ENCODE results near the gene HHAT. TPM values are rescaled to one million over a fixed set of nuclear protein-coding genes. Genes with fewer than 3 reads are reported as not detected.

HHAT gene
- total RNA-seq, 1 donor from 2014 or later, result 4.7 TPM

DNA sequence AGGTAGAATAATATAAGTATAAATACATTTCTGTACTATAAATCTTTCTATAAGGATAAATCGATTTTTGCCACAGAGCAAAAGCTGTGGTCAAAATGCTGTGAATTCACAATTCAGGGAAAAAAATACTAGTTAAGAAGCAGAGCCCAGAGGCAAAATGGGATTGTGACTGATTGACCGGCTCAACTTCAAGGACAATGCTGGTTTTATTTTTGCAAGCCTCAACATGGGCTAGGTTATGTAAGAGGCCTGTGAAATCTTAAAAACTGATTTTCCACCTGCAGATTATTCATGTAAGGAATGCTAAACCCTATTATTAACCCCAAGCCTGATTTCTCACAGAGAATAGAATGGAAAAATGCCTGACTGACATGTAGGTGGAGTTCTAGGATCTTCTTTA is 155.1 kb downstream of the HHAT start:
- H3K9me3 ChIP-seq (ENCODE audit: control insufficient read depth in 3 of 3, low read length in 3 of 3), result no peaks in the 10 kb centered on the region
- H3K27me3 ChIP-seq (ENCODE audit: control insufficient read depth in 3 of 3, insufficient read depth in 3 of 3, low read length in 3 of 3), result no peaks in the 10 kb centered on the region
- no peak overlapping the region for H3K27ac ChIP-seq (ENCODE audit: low read depth, low read length)
- no peak overlapping the region for H3K4me3 ChIP-seq (ENCODE audit: low read length in 3 of 3)
- no peaks in the 10 kb centered on the region for H3K4me1 ChIP-seq (ENCODE audit: control insufficient read depth in 3 of 3, insufficient read depth in 3 of 3, low read length in 3 of 3)
- no peaks in the 10 kb centered on the region for H3K36me3 ChIP-seq (ENCODE audit: control insufficient read depth in 3 of 3, insufficient read depth in 3 of 3, low read length in 3 of 3)
- H3K9ac ChIP-seq (ENCODE audit: low read depth in 1 of 3, low read length in 3 of 3), result no peak overlapping the region

DNA sequence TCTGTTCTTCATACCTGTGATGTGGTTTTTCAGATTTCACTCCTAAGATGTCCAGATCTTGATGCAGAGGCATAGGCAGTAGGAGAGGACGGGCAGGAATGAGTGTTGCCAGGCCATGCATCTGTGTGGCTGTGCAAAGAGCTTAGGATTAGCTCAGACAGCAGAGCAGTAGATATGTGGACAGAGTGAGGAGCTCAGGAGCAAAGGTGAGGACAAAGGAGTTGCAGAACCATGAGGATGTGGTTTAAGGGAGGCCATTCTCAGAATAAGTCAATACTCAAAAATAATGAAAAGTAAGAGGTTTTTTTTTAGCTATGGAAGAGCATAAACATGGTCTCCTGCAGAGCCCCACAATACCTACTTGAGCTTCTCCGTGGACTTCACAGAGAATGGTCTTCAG is 158.3 kb downstream of the HHAT start:
- Histone ChIP-seq H3K9ac (ENCODE audit: low read depth in 1 of 3, low read length in 3 of 3) (no peak overlapping the region), H3K4me3 (ENCODE audit: low read length in 3 of 3) (no peak overlapping the region), H3K4me1 (ENCODE audit: control insufficient read depth in 3 of 3, insufficient read depth in 3 of 3, low read length in 3 of 3) (no peaks in the 10 kb centered on the region), H3K9me3 (ENCODE audit: control insufficient read depth in 3 of 3, low read length in 3 of 3) (no peaks in the 10 kb centered on the region), H3K27ac (ENCODE audit: low read depth, low read length) (no peak overlapping the region), H3K36me3 (ENCODE audit: control insufficient read depth in 3 of 3, insufficient read depth in 3 of 3, low read length in 3 of 3) (no peaks in the 10 kb centered on the region), H3K27me3 (ENCODE audit: control insufficient read depth in 3 of 3, insufficient read depth in 3 of 3, low read length in 3 of 3) (no peaks in the 10 kb centered on the region)

DNA sequence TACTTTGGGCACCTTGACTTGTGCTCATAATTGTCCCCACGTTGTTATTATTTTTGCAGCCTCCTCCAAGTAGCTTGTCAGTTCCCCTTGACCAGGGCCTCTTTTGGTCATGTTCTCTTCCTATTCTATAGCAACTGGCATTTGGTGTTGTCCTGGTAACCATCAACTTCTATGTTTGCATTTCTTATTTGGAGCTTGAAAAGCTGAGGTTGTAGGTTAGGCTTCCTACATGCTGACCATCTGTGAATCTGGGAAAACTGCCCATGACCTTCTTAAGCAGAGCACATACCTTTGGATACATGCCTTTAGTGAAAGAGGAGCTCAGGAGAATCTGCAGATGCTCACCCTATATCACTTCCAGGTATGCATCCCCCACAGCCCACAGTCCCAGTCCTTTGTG is 160.8 kb downstream of the HHAT start:
- Histone ChIP-seq H3K27me3 (ENCODE audit: control insufficient read depth in 3 of 3, insufficient read depth in 3 of 3, low read length in 3 of 3) (no peaks in the 10 kb centered on the region), H3K4me1 (ENCODE audit: control insufficient read depth in 3 of 3, insufficient read depth in 3 of 3, low read length in 3 of 3) (no peaks in the 10 kb centered on the region), H3K36me3 (ENCODE audit: control insufficient read depth in 3 of 3, insufficient read depth in 3 of 3, low read length in 3 of 3) (no peaks in the 10 kb centered on the region), H3K27ac (ENCODE audit: low read depth, low read length) (no peak overlapping the region), H3K9ac (ENCODE audit: low read depth in 1 of 3, low read length in 3 of 3) (no peak overlapping the region), H3K9me3 (ENCODE audit: control insufficient read depth in 3 of 3, low read length in 3 of 3) (no peaks in the 10 kb centered on the region), H3K4me3 (ENCODE audit: low read length in 3 of 3) (no peak overlapping the region)

DNA sequence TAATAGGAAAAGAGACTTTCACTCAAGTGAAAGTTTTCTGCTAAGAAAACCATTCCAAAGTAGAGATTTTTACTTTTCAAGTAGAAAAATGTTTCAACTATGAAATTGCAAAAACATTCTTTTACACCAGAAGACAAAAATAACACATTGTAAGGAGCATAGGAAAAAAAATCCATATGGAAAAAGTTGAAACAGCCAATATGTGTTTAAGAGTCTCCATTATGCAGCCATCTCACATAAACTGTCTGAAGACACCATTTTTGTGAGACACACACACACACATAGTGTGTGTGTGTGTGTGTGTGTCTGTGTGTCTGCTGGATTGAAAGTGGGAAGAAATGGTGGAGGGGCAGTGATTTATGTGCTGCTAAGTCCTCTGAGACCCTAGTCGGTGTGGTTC is 162.1 kb downstream of the HHAT start:
- no peaks in the 10 kb centered on the region for H3K36me3 ChIP-seq (ENCODE audit: control insufficient read depth in 3 of 3, insufficient read depth in 3 of 3, low read length in 3 of 3)

DNA sequence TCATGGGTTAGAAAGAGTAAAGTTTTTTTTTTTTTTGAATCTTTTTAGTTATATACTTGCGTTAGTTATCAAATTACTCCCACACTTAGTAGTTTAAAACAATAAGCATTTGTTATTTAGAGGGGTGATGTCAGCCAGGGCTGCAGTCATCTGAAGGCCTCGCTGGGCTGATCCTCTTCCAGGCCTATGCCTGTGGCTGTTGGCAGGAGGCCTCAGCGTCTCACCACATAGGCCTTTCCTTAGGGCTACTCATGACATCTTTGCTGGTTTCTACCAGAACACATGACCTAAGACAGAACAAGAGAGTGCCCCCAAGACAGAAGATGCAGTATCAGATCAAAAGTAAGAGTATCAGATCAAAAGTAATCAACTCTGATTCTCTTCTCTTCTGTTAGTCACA is 167.4 kb downstream of the HHAT start:
- H3K27me3 ChIP-seq (ENCODE audit: control insufficient read depth in 3 of 3, insufficient read depth in 3 of 3, low read length in 3 of 3), result no peaks in the 10 kb centered on the region
- no peaks in the 10 kb centered on the region for H3K4me1 ChIP-seq (ENCODE audit: control insufficient read depth in 3 of 3, insufficient read depth in 3 of 3, low read length in 3 of 3)
- no peaks in the 10 kb centered on the region for H3K36me3 ChIP-seq (ENCODE audit: control insufficient read depth in 3 of 3, insufficient read depth in 3 of 3, low read length in 3 of 3)
- no peaks in the 10 kb centered on the region for H3K9me3 ChIP-seq (ENCODE audit: control insufficient read depth in 3 of 3, low read length in 3 of 3)
- H3K4me3 ChIP-seq (ENCODE audit: low read length in 3 of 3), result no peak overlapping the region
- no peak overlapping the region for H3K9ac ChIP-seq (ENCODE audit: low read depth in 1 of 3, low read length in 3 of 3)
- H3K27ac ChIP-seq (ENCODE audit: low read depth, low read length), result no peak overlapping the region

More for the DNA sequence above, 162.1 kb downstream of the HHAT start:
- Histone ChIP-seq H3K27me3 (ENCODE audit: control insufficient read depth in 3 of 3, insufficient read depth in 3 of 3, low read length in 3 of 3) (no peaks in the 10 kb centered on the region), H3K4me3 (ENCODE audit: low read length in 3 of 3) (no peak overlapping the region), H3K27ac (ENCODE audit: low read depth, low read length) (no peak overlapping the region), H3K9me3 (ENCODE audit: control insufficient read depth in 3 of 3, low read length in 3 of 3) (no peaks in the 10 kb centered on the region), H3K9ac (ENCODE audit: low read depth in 1 of 3, low read length in 3 of 3) (no peak overlapping the region), H3K4me1 (ENCODE audit: control insufficient read depth in 3 of 3, insufficient read depth in 3 of 3, low read length in 3 of 3) (no peaks in the 10 kb centered on the region)

DNA sequence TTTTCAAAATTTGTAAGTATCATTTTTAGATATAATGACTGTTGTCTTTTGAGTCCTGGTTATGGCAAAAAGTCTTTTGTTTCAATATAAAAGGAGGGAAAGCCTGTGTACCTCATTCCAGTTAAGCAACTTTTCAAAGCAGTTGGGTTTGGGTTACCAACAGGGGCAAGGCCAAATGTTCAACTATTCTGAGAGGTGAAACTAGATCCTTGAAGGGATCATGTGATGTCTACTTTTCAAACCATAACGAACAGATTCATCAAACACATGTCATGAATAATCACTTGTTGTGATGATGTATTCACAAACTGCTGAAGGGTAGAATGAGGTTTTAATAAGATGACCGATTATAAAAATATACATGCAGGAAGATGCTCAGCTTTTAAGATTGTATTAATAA is 171.3 kb downstream of the HHAT start:
- H3K36me3 ChIP-seq (ENCODE audit: control insufficient read depth in 3 of 3, insufficient read depth in 3 of 3, low read length in 3 of 3), result no peaks in the 10 kb centered on the region
- no peak overlapping the region for H3K4me3 ChIP-seq (ENCODE audit: low read length in 3 of 3)
- H3K9me3 ChIP-seq (ENCODE audit: control insufficient read depth in 3 of 3, low read length in 3 of 3), result no peaks in the 10 kb centered on the region
- no peak overlapping the region for H3K9ac ChIP-seq (ENCODE audit: low read depth in 1 of 3, low read length in 3 of 3)
- no peaks in the 10 kb centered on the region for H3K27me3 ChIP-seq (ENCODE audit: control insufficient read depth in 3 of 3, insufficient read depth in 3 of 3, low read length in 3 of 3)
- no peaks in the 10 kb centered on the region for H3K4me1 ChIP-seq (ENCODE audit: control insufficient read depth in 3 of 3, insufficient read depth in 3 of 3, low read length in 3 of 3)
- H3K27ac ChIP-seq (ENCODE audit: low read depth, low read length), result no peak overlapping the region

DNA sequence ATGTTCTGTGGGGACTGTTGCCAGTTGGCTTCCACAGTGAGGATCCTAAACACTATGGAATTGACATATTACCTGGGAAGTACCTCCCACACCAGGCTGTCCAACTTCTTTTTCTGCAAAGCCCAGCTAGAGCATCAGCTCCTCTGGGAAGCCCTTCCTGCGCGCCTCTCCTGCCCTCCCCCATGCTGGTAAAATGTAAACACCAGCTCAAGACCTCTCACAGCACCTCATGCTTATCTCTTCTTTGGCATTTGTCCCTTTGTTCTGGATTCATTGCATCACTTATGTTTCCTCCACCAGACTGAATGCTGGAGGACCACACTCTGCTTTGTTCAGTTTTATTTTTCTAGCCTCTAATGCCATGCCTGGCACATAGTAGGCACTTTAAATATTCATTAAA is 172.1 kb downstream of the HHAT start:
- Histone ChIP-seq H3K9me3 (ENCODE audit: control insufficient read depth in 3 of 3, low read length in 3 of 3) (no peaks in the 10 kb centered on the region), H3K4me1 (ENCODE audit: control insufficient read depth in 3 of 3, insufficient read depth in 3 of 3, low read length in 3 of 3) (no peaks in the 10 kb centered on the region), H3K36me3 (ENCODE audit: control insufficient read depth in 3 of 3, insufficient read depth in 3 of 3, low read length in 3 of 3) (no peaks in the 10 kb centered on the region), H3K9ac (ENCODE audit: low read depth in 1 of 3, low read length in 3 of 3) (no peak overlapping the region), H3K27me3 (ENCODE audit: control insufficient read depth in 3 of 3, insufficient read depth in 3 of 3, low read length in 3 of 3) (no peaks in the 10 kb centered on the region), H3K4me3 (ENCODE audit: low read length in 3 of 3) (no peak overlapping the region), H3K27ac (ENCODE audit: low read depth, low read length) (no peak overlapping the region)

DNA sequence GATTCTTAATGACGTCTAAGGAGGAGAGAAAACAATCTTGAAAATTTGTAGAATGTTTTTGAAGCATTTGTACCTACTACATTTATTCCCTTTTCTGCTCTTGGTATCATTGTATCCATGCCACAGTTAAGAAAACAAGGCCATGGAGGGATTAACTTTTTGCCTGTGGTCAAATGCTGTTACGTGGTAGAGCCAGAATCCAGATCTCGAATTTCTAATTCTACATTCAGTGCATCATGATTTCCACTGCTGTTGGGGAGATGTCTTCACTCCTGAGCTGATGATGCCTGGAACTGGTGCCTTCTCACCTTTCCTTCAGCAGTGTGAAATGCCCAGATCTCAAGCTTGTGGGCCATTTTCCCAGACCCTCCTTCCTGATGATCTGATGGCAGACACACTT is 175.6 kb downstream of the HHAT start:
- Histone ChIP-seq H3K9ac (ENCODE audit: low read depth in 1 of 3, low read length in 3 of 3) (no peak overlapping the region), H3K27me3 (ENCODE audit: control insufficient read depth in 3 of 3, insufficient read depth in 3 of 3, low read length in 3 of 3) (no peaks in the 10 kb centered on the region), H3K9me3 (ENCODE audit: control insufficient read depth in 3 of 3, low read length in 3 of 3) (no peaks in the 10 kb centered on the region), H3K4me3 (ENCODE audit: low read length in 3 of 3) (no peak overlapping the region), H3K36me3 (ENCODE audit: control insufficient read depth in 3 of 3, insufficient read depth in 3 of 3, low read length in 3 of 3) (no peaks in the 10 kb centered on the region), H3K4me1 (ENCODE audit: control insufficient read depth in 3 of 3, insufficient read depth in 3 of 3, low read length in 3 of 3) (no peaks in the 10 kb centered on the region), H3K27ac (ENCODE audit: low read depth, low read length) (no peak overlapping the region)

DNA sequence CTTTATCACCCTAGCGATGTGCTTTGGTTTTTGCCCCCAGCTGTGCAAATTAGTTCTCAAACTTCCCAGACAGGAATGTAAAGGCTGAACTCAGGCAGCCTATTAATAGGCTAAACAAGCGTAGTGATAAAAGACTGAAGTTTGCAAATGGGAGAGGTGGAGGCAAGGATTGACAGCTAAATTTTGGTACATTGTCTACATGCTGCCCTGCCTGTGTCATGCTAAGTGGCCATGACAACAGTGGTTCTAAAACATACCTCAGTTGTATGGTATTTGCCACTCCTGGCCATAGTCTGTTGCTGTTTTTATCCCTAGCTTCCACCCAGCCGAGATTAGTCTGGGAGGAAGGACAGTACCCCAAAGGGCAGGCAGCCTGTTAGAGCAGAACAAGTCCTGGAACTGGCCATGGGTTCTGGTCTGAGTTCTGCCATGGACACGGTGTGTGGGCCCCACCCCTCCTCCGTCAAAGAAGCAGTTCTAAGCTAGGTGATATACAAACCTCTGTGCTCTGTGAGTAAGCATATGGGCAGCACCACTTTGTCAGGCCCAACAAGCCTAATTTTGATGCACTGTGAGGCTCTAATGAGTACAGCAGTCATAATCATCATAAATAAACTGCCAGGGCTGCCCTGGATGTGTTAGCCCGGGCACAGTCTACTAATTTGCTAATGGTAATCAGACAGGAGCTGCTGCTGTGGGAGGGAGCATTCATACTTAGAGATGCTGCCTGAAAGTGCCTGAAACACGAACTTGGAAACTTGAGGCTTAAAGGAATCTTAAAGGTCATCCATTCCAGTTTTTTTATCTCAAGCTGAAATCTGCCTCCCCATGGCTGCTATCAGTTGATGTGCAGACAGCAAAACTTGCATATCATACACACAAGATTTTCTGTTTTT is 177.1 kb downstream of the HHAT start:
- Histone ChIP-seq H3K9me3 (ENCODE audit: control insufficient read depth in 3 of 3, low read length in 3 of 3) (no peaks in the 10 kb centered on the region), H3K27ac (ENCODE audit: low read depth, low read length) (no peak overlapping the region), H3K4me3 (ENCODE audit: low read length in 3 of 3) (no peak overlapping the region), H3K4me1 (ENCODE audit: control insufficient read depth in 3 of 3, insufficient read depth in 3 of 3, low read length in 3 of 3) (no peaks in the 10 kb centered on the region), H3K9ac (ENCODE audit: low read depth in 1 of 3, low read length in 3 of 3) (no peak overlapping the region), H3K27me3 (ENCODE audit: control insufficient read depth in 3 of 3, insufficient read depth in 3 of 3, low read length in 3 of 3) (no peaks in the 10 kb centered on the region), H3K36me3 (ENCODE audit: control insufficient read depth in 3 of 3, insufficient read depth in 3 of 3, low read length in 3 of 3) (no peaks in the 10 kb centered on the region)

DNA sequence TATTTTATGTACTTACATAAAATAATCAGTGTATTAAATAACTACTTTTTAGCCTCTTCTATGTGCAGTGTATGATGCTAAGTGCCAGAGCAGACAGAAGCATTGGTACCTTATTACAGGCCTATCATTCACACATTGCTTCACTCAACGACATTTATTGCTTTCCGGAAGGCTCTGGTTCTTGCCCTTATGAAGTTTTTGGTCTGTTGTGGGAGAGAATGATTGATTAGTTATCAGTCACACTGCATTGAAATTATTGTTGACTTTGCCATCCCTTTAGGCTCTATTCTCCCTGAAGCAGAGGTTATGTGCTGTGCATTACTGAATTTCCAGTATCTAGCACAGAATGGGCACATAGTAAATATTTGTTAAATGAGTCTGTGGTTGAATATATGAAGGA is 178.0 kb downstream of the HHAT start:
- no peak overlapping the region for H3K9ac ChIP-seq (ENCODE audit: low read depth in 1 of 3, low read length in 3 of 3)

More for the DNA sequence above, 178.0 kb downstream of the HHAT start:
- Histone ChIP-seq H3K27ac (ENCODE audit: low read depth, low read length) (no peak overlapping the region), H3K9me3 (ENCODE audit: control insufficient read depth in 3 of 3, low read length in 3 of 3) (no peaks in the 10 kb centered on the region), H3K27me3 (ENCODE audit: control insufficient read depth in 3 of 3, insufficient read depth in 3 of 3, low read length in 3 of 3) (no peaks in the 10 kb centered on the region), H3K4me3 (ENCODE audit: low read length in 3 of 3) (no peak overlapping the region), H3K36me3 (ENCODE audit: control insufficient read depth in 3 of 3, insufficient read depth in 3 of 3, low read length in 3 of 3) (no peaks in the 10 kb centered on the region), H3K4me1 (ENCODE audit: control insufficient read depth in 3 of 3, insufficient read depth in 3 of 3, low read length in 3 of 3) (no peaks in the 10 kb centered on the region)

Data from skeletal muscle tissue (tissue), 4 donors.